Measurements from ENCODE around the gene AURKB. TPM values are rescaled to one million over a fixed set of nuclear protein-coding genes. Genes with fewer than 3 reads are reported as not detected.

AURKB gene
- total and polyA plus RNA-seq, 2 of the 13 experiments (the other 11 are each of a cell fraction or from before 2014, with no cell fraction given) = 29.5 to 75.3 TPM

- TF ChIP-seq CERS6 (CRISPR knock-in tag; IDR thresholded peaks at IDR 0.05) (no peak), HMGXB4 (CRISPR knock-in tag; IDR thresholded peaks at IDR 0.05; ENCODE audit: borderline replicate concordance in 1 of 2, low read depth in 1 of 2) (peak; percentile 97 to 98), JARID2 (CRISPR knock-in tag; IDR thresholded peaks at IDR 0.05; ENCODE audit: insufficient replicate concordance) (no peak), BRD4 (CRISPR knock-in tag; IDR thresholded peaks at IDR 0.05) (no peak), MYNN (CRISPR knock-in tag; IDR thresholded peaks at IDR 0.05; ENCODE audit: low read depth) (no peak), ZFP90 (CRISPR knock-in tag; IDR thresholded peaks at IDR 0.05; ENCODE audit: borderline replicate concordance) (no peak), ZNF292 (CRISPR knock-in tag; IDR thresholded peaks at IDR 0.05; ENCODE audit: borderline replicate concordance, low read depth) (no peak), HDAC2 (CRISPR knock-in tag; IDR thresholded peaks at IDR 0.05) (peak; percentile 39; the same call in 1 of the 2 replicates), ZHX1 (CRISPR knock-in tag; IDR thresholded peaks at IDR 0.05; ENCODE audit: low read depth) (no peak), TFAP4 (IDR thresholded peaks at IDR 0.05; ENCODE audit: borderline replicate concordance, low read depth) (peak; percentile 67; the same call in 1 of the 2 replicates), SYNCRIP (IDR thresholded peaks at IDR 0.05; ENCODE audit: insufficient read depth, low read depth, low read length) (no peak), HNRNPLL (IDR thresholded peaks at IDR 0.05; ENCODE audit: low read depth, low read length, poor library complexity, severe bottlenecking) (no peak), ZMYM3 (CRISPR knock-in tag; IDR thresholded peaks at IDR 0.05) (peak; percentile 58), CREBL2 (CRISPR knock-in tag; IDR thresholded peaks at IDR 0.05; ENCODE audit: borderline replicate concordance) (no peak), TMF1 (CRISPR knock-in tag; IDR thresholded peaks at IDR 0.05; ENCODE audit: low read depth) (peak; percentile 56; the same call in 1 of the 2 replicates), RXRA (CRISPR knock-in tag; IDR thresholded peaks at IDR 0.05) (no peak; the same call in none of the 2 replicates), NRL (CRISPR knock-in tag; IDR thresholded peaks at IDR 0.05; ENCODE audit: borderline replicate concordance) (no peak), EZH2 (conservative IDR thresholded peaks at IDR 0.05; ENCODE audit: low read depth, low read length) (no peak), SIX4 (CRISPR knock-in tag; IDR thresholded peaks at IDR 0.05) (no peak), PRPF4 (IDR thresholded peaks at IDR 0.05; ENCODE audit: low read depth, low read length, poor library complexity, severe bottlenecking) (no peak), CBX2 (IDR thresholded peaks at IDR 0.05; ENCODE audit: low read depth, low read length) (no peak), CBX2 (CRISPR knock-in tag; IDR thresholded peaks at IDR 0.05; ENCODE audit: low read depth) (no peak)
These were observed 10.6 kb upstream of the AURKB start (continued) for GRCh38 chr17:8220783-8221662.

All from HepG2 (cell line).